Activated naive CD8-positive, alpha-beta T cell treated with anti-CD3 and anti-CD28 coated beads, Interleukin-2, amount 50 U/mL, for 24 hours (primary cell): Measurements from ENCODE around the gene UCHL1.

Experiments
- ATAC-seq: fragments of 150-1000 bp; cut with Tn5 transposase; one replicate; pipeline ENCODE4 v1.10.0; 2021
- DNase-seq: peaks from one replicate; pipeline ENCODE4 v3.0.0; 2021
- H3K27ac Mint-ChIP-seq: one replicate; pipeline ENCODE4 v1.8.0; 2021; ENCODE audit warnings: mild to moderate bottlenecking, mixed read lengths
- H3K27me3 Mint-ChIP-seq: one replicate; pipeline ENCODE4 v1.8.0; 2021; ENCODE audit warnings: mixed read lengths
- H3K36me3 Mint-ChIP-seq: one replicate; pipeline ENCODE4 v1.8.0; 2021; ENCODE audit warnings: low read depth, mixed read lengths
- H3K4me1 Mint-ChIP-seq: one replicate; pipeline ENCODE4 v1.8.0; 2021; ENCODE audit warnings: mixed read lengths
- H3K4me3 Mint-ChIP-seq: one replicate; pipeline ENCODE4 v1.8.0; 2021; ENCODE audit warnings: mild to moderate bottlenecking, moderate library complexity, mixed read lengths
- H3K9me3 Mint-ChIP-seq: one replicate; pipeline ENCODE4 v1.8.0; 2021; ENCODE audit warnings: mixed read lengths

The UCHL1 gene

DNA sequence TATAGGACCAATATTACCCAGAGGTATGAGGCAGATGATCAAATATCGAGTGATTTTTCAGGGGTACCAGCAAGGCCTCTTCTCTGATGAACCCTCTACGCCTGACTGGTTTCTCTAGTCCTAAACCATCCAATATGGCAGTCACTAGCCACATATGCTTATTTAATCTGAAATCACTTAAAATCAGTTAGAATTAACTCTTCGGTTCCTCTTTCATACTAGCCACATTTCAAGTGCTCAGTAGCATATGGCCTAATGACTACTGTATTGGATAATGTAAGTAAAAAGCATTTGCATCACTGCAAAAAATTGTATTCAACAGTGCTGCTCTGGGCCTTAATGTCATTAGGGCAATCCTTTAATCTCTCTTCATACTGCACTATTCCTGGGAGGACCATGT, 38.0 kb upstream of the UCHL1 start:
- Mint-ChIP-seq H3K27ac (no peak overlapping the region), H3K27me3 (peaks cover 41% of the 10 kb centered on the region), H3K4me3 (no peak overlapping the region), H3K4me1 (peaks cover 16% of the 10 kb centered on the region), H3K36me3 (no peaks in the 10 kb centered on the region), H3K9me3 (no peaks in the 10 kb centered on the region)
- DNase-seq (no peak), ATAC-seq (no peak)

DNA sequence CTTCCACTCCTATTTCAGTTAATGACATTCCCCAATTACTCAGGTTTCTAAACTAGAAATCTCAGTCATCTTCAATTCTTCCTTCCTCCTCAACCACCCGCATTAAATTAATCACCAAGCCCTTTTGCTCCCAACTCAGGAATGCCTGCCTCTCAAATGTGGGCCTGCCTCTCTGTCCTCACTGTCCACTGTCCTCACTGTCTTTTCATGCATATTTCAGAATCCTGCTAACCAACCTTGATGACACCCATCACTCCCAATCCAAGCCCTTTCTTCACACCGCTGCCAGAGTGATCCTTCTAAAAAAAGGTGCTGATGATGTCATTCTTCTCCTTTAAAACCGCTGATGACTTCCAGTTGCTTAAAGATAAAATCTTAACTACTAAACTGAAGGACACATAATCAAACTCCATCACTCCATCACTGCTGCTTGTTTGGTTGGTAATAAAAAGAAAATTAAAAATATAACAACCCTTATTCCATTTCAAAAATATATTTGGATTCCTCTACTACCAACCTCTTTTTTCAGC, 37.2 kb upstream of the UCHL1 start:
- no peak overlapping the region for H3K27ac Mint-ChIP-seq
- H3K4me1 Mint-ChIP-seq = peaks cover 16% of the 10 kb centered on the region
- no peaks in the 10 kb centered on the region for H3K9me3 Mint-ChIP-seq
- peaks cover 42% of the 10 kb centered on the region for H3K27me3 Mint-ChIP-seq
- no peak overlapping the region for H3K4me3 Mint-ChIP-seq
- ATAC-seq (no peak), DNase-seq (no peak)
- no peaks in the 10 kb centered on the region for H3K36me3 Mint-ChIP-seq

DNA sequence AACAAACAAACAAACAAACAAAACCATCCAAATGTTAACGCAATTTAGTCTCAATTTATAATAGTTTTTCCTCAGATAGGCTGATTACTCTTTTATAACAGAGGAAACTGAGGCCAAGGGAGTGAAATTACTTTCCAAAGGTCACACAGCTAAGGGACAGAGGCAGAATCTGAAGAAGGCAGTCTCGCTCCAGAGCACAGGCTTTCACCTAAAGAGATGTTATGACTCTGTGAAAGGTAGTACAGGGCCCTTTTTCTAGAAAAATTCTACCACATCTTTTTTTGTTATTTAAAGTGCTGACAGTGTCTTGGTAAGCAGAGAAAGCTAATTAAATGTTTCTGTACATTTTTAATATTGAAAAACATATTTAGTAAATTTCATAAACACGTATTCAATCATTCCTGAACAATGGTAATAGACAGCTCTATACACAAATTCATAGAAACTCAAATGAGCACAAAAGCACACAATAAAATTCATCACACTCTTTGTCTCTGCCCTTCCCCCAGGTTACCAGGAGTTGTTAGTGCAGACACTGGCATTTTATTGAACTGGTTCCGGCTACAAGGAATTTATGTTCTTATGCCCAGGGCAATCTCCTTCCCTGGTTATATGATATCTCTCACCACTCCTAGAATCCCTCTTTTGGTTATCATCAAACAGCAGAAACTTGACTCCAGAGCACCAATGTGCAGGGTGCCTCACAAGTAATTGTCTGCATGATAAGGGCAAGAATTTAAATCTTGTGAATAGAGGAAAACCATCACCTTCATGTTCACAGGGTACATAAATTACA, 34.7 kb upstream of the UCHL1 start:
- Mint-ChIP-seq H3K27ac (no peak overlapping the region), H3K27me3 (peaks cover 26% of the 10 kb centered on the region)

DNA sequence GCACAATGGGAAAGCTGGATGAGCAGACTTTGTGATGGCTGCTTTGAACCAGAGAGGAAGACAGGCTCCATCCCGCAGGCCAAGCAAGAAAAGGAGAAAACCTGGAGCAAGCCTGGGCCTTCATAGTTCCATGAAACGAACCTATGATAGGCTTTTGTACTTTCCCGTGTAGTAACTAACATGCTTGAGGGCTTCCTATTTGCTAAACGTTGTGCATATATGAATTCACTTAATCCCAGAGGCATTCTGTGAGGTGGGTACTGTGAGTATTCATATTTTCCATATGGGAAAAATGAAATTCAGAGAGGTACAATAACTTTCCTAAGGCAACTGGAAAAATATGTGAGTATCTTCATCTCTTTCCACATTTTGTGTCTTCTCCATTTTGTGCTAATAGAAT, 28.8 kb upstream of the UCHL1 start:
- peaks cover 16% of the 10 kb centered on the region for H3K27me3 Mint-ChIP-seq
- DNase-seq = no peak
- H3K9me3 Mint-ChIP-seq = no peaks in the 10 kb centered on the region
- no peaks in the 10 kb centered on the region for H3K36me3 Mint-ChIP-seq
- ATAC-seq = no peak
- H3K4me3 Mint-ChIP-seq = no peak overlapping the region
- no peak overlapping the region for H3K27ac Mint-ChIP-seq
- no peaks in the 10 kb centered on the region for H3K4me1 Mint-ChIP-seq

More for the DNA sequence above, 34.7 kb upstream of the UCHL1 start:
- no peak for ATAC-seq
- no peak overlapping the region for H3K4me3 Mint-ChIP-seq
- peaks cover under 1% of the 10 kb centered on the region for H3K4me1 Mint-ChIP-seq
- H3K9me3 Mint-ChIP-seq = no peaks in the 10 kb centered on the region
- no peak for DNase-seq
- no peaks in the 10 kb centered on the region for H3K36me3 Mint-ChIP-seq

DNA sequence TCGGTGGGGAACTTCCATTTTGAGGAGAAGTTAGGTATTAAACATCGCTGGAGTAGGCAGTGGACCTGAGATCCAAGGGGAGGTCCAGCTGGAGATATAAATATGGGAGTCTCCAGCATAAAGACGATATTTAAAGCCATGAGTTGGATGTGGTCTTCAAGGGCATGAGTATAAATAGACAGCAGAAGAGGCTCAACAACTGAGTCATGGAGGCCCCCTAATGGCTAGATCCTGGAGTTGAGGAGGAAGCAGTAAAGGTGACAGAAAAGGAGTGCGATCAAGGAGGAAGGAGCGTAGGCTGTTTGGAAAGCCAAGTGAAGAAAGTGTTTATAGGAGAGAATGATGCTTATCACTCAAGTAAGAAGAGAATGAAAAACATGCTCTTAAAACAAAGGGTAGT, 24.3 kb upstream of the UCHL1 start:
- no peak for ATAC-seq
- H3K4me1 Mint-ChIP-seq = no peaks in the 10 kb centered on the region
- DNase-seq = no peak
- no peak overlapping the region for H3K27ac Mint-ChIP-seq
- no peaks in the 10 kb centered on the region for H3K9me3 Mint-ChIP-seq
- H3K27me3 Mint-ChIP-seq = peaks cover 9% of the 10 kb centered on the region
- no peaks in the 10 kb centered on the region for H3K36me3 Mint-ChIP-seq
- no peak overlapping the region for H3K4me3 Mint-ChIP-seq

DNA sequence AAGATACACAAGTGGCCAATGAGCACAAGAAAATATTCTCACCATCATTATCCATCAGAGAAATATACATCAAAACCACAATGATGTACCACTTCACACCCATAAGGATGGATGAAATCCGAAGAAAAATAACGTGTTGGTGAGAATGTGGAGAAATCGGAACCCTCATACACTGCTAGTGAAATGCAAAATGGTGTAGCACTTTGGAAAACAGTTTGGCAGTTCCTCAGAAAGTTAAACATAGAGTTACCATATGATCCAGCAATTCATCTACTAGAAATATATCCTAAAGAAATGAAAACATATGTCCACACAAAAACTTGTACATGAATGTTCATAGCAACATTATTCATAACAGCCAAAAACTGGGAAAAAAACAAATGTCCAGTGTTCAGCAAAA, 23.9 kb upstream of the UCHL1 start:
- H3K4me1 Mint-ChIP-seq = no peaks in the 10 kb centered on the region
- H3K27me3 Mint-ChIP-seq = peaks cover 9% of the 10 kb centered on the region
- no peaks in the 10 kb centered on the region for H3K36me3 Mint-ChIP-seq
- H3K4me3 Mint-ChIP-seq = no peak overlapping the region
- no peak overlapping the region for H3K27ac Mint-ChIP-seq
- ATAC-seq = no peak
- DNase-seq = no peak
- H3K9me3 Mint-ChIP-seq = no peaks in the 10 kb centered on the region

DNA sequence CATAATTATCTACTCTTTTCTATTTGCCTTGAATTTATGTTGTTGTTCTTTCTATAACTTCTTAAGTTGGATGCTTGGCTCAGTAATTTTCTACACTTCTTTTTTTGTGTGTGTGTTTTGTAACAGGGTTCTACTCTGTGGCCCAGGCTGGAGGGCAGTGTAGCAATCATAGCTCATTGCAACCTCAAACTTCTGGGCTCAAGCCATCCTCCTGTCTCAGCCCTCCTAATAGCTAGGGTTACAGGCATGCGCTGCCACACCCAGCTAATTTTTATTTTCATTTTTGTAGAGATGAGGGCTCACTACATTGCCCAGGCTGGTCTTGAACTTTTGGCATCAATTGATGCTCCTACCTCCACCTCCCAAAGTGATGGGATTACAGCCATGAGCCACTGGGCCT, 20.7 kb upstream of the UCHL1 start:
- Mint-ChIP-seq H3K4me1 (no peaks in the 10 kb centered on the region), H3K27me3 (peaks cover 3% of the 10 kb centered on the region), H3K36me3 (no peaks in the 10 kb centered on the region), H3K9me3 (no peaks in the 10 kb centered on the region), H3K4me3 (no peak overlapping the region), H3K27ac (no peak overlapping the region)
- ATAC-seq (no peak), DNase-seq (no peak)

DNA sequence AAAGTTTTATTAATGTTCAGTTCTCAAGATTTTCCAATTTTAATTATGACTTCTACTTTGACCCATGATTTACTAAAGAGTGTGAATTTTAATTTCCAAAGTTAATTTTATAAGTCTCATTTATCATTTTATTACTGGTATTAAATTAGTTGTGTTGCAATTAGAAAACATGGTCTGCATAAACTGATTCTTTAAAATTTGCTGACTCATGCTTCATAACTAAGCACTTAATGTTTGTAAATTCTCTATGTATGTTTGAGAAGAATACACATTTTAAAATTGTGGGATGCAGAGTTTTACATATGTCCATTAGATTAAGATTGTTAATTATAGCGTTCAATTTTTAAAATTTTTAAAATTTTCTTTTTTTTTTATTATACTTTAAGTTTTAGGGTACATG, 20.2 kb upstream of the UCHL1 start:
- Mint-ChIP-seq H3K27me3 (peaks cover 4% of the 10 kb centered on the region), H3K4me1 (no peaks in the 10 kb centered on the region), H3K4me3 (no peak overlapping the region), H3K36me3 (no peaks in the 10 kb centered on the region), H3K9me3 (no peaks in the 10 kb centered on the region), H3K27ac (no peak overlapping the region)
- ATAC-seq (no peak), DNase-seq (no peak)

DNA sequence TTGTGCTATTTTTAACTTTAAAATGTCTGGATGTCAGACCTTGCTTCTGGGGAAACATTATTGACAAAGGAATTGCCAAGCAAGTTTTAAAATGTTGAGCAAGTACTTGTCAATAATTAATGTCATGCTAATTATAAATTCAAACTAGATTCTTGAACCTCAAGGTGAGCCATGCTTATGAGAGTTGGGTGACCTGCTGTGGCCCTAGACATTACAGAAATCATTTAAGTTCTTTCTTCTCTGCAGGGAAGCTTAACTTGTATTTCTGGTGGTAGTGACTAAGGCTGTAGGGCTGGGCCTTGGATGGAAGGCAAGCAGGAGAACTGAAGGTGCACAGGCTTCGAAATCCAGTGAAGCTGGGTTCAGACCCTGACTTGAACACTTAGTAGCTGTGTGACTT, 14.8 kb upstream of the UCHL1 start:
- Mint-ChIP-seq H3K27ac (no peak overlapping the region), H3K4me3 (no peak overlapping the region), H3K27me3 (peaks cover 4% of the 10 kb centered on the region), H3K9me3 (no peaks in the 10 kb centered on the region), H3K4me1 (no peaks in the 10 kb centered on the region), H3K36me3 (no peaks in the 10 kb centered on the region)
- ATAC-seq (no peak), DNase-seq (no peak)

DNA sequence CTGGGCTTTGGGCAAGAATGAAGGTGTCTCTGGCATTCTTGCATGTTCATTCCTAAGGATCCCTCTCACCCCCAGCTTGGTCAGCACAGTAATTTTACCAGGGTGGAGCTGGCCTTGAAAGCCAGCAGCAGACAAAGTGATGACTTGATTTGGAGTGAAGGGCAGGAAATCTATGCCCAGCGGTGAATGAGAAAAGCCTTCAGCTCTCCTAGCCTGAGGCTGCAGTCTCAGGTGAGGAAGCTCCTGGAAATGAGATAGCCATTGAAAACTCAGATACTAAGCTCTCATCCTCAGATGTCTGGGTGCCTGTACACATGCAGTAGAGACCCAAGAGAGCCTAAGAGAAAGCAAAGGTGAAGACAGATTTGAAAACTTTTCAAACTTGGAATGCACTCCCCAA, 10.7 kb upstream of the UCHL1 start:
- Mint-ChIP-seq H3K9me3 (peaks cover 3% of the 10 kb centered on the region), H3K4me1 (no peaks in the 10 kb centered on the region), H3K4me3 (no peak overlapping the region)

DNA sequence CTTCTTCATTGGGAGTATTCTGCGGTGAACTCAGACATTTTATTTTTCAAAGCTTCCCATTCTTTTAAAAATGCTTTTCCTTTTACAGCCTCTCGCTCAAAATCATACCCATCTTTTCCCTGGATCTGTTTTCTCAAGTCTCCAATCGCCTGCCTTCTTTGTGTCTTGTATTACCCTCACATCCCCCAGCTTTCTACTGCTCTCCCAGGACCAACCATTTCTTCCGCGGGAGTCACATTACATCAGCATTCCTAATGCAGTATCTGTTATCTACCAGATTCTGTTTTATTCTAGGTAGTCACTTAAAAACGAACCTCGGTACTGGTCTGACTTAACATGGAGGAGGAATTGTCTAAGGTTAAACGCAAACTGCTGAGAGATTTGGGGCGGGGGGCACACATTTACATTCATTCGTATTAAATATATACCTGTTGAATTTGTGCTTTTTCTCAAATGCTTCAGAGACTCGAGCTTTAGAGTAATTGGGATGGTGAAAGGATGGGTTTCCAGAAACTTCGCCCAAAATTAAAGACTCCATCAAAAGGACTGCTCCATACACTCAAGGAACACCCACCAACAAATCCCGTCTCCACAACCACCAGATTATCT, 493 bp upstream of the UCHL1 start:
- peaks cover 51% of the 10 kb centered on the region for H3K27me3 Mint-ChIP-seq
- H3K4me1 Mint-ChIP-seq = peaks cover 14% of the 10 kb centered on the region
- H3K9me3 Mint-ChIP-seq = no peaks in the 10 kb centered on the region
- peak overlapping the region; percentile 14 for H3K4me3 Mint-ChIP-seq
- no peak for ATAC-seq
- no peak overlapping the region for H3K27ac Mint-ChIP-seq
- no peaks in the 10 kb centered on the region for H3K36me3 Mint-ChIP-seq
- no peak for DNase-seq

More for the DNA sequence above, 10.7 kb upstream of the UCHL1 start:
- Mint-ChIP-seq H3K27me3 (peaks cover 7% of the 10 kb centered on the region), H3K27ac (no peak overlapping the region), H3K36me3 (no peaks in the 10 kb centered on the region)
- DNase-seq = no peak
- no peak for ATAC-seq

DNA sequence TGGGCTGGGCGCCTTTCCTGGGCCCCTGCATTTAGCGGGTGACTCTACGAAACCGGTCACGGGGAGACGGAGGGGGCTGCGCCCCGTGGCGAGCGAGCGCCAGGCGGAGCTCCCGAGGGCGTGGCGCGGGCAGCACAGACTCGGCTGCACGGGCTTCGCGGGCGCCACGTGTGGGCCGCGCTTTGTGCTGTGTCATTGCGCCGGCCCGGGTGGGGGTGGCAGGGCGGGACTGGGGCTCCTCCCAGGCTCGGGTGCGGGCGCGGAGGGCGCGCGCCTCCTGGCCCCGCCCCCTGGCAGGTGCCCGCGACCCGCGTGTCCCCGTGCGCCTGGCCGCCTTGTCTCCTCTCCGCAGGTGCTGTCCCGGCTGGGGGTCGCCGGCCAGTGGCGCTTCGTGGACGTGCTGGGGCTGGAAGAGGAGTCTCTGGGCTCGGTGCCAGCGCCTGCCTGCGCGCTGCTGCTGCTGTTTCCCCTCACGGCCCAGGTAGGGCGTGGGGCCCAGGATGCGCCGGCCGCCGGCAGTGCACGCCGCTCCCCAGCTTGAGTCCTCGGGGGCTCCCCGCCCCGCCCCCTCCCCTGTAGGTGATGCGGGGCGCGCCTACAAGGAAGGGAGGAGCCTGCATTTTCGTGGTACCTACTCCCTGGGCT, 651 bp downstream of the UCHL1 start:
- ATAC-seq (peak; percentile 68), DNase-seq (peak; percentile 31)
- Mint-ChIP-seq H3K27me3 (peaks cover 51% of the 10 kb centered on the region), H3K36me3 (no peaks in the 10 kb centered on the region), H3K27ac (no peak overlapping the region), H3K4me1 (peaks cover 14% of the 10 kb centered on the region), H3K9me3 (no peaks in the 10 kb centered on the region), H3K4me3 (peak overlapping the region; percentile 69)

DNA sequence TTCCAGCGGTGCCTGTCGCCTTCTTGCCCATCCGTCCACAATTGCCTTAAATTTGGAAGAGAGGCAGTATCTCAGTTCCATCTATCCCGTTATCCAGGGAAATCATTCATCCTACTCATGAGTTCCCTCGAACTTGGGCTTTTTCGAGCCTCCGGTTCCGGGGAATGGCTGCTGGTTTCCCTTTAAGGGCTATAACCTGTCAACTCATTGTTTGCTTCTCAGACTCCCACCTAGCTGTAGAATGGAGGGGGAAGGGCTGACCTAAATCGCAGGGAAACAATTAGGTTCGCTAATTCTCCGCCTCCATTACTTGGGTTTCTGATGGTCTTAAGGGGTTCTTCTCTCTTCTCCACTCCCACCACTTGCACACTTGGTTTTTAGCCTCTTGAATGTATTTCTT, 1.2 kb downstream of the UCHL1 start:
- peak overlapping the region; percentile 69 for H3K4me3 Mint-ChIP-seq

DNA sequence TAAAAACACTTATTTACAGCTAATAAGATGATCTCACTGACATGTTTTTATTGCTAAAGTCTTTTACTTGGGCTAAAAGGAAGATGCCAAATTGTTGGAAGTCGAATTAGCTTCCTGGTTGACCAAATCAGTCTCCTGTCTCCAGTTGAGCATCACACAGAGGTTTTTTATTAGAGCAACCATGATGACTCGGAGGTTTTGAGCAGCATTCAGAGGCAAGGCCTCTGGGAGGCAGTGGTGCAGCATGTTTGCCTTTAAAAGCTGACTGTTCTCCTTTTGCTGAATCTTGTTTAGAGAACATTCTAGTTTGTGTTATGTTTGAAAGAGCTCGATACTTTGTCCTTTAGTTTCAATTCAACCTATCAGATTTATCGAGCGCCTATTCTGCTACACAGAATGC, 2.1 kb downstream of the UCHL1 start:
- Mint-ChIP-seq H3K9me3 (no peaks in the 10 kb centered on the region), H3K27me3 (peaks cover 54% of the 10 kb centered on the region), H3K4me3 (no peak overlapping the region), H3K27ac (no peak overlapping the region), H3K36me3 (no peaks in the 10 kb centered on the region), H3K4me1 (peaks cover 14% of the 10 kb centered on the region)
- DNase-seq (no peak), ATAC-seq (no peak)

More for the DNA sequence above, 1.2 kb downstream of the UCHL1 start:
- no peak for DNase-seq
- Mint-ChIP-seq H3K4me1 (peaks cover 14% of the 10 kb centered on the region), H3K27ac (peak overlapping the region; percentile 46), H3K36me3 (no peaks in the 10 kb centered on the region), H3K9me3 (no peaks in the 10 kb centered on the region), H3K27me3 (peaks cover 50% of the 10 kb centered on the region)
- ATAC-seq = no peak
